IPS-18c (cell line): ENCODE data around the gene SMOC2.

Source experiments
- H3K4me3 ChIP-seq: 2 replicates; pipeline ENCODE4 v1.7.0; 2013; ENCODE audit warnings: low read depth, mild to moderate bottlenecking, low read length, moderate library complexity; ENCODE audit not compliant: insufficient read depth
- H3K9me3 ChIP-seq: one replicate; pipeline ENCODE4 v1.6.1; 2013; ENCODE audit warnings: mild to moderate bottlenecking, low read length, moderate library complexity; ENCODE audit not compliant: control insufficient read depth, insufficient read depth

The SMOC2 gene

DNA sequence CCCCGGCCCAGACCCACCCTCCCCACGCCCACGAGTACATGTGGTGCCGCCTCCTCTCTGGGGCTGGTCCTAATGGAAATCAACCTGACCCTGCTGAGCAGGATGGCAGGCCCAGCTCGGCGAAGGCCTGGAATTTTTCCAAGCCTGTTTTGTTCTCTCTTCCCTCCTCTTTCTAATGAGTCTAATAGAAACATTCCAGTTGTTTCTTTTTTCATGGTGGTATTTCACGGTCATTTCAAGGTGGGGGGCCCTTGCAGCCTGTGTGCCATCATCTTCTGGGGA, 16.6 kb downstream of the SMOC2 start:
- Histone ChIP-seq H3K4me3 (no peak overlapping the region), H3K9me3 (no peaks in the 10 kb centered on the region)

DNA sequence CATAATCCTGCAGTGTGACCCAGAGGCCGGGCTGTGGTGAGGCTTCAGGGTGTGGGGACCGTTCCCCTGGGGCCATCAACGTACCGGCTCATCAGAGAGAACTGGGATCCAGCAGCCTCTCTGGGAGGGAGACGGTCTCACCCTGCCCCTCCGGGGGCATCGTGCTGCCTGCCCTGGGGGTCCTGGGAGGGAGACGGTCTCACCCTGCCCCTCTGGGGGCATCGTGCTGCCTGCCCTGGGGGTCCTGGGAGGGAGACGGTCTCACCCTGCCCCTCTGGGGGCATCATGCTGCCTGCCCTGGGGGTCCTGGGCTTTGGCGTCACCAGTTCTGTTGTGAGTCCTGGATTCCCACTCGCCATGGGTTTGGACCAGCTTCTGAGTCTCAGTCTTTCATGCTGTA, 17.1 kb downstream of the SMOC2 start:
- H3K4me3 ChIP-seq: no peak overlapping the region
- H3K9me3 ChIP-seq: no peaks in the 10 kb centered on the region

- Histone ChIP-seq H3K9me3 (no peaks in the 10 kb centered on the region), H3K4me3 (no peak overlapping the region)
Observed at GRCh38 chr6:168459572-168459971, 18.6 kb downstream of the SMOC2 start.

DNA sequence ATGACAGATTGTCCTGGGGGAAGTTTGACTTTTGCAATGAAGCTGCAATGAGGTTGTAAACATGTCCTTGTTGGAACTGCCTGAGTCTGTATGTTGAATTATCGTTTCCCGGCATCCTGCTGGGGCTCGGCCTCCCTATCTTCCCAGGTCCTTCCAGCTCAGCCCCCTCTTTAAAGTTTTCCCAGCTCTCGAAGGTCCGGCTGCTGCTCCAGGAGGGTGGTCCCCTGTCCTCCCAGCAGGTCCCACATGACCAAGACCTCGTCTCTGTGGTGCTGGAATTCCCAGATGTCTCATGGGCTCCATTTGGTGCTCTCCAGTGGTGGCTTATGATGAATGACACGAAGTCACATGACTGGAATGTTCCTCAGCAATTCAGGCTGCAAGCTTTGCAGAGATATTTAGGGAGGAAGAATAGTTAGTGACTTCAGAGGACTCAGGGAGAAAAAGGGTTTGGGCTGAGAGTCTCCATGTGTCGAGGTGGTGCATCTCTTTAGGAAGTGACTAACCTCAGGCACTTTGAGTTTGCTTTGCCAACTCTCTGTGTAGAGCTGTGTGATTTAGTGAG, 21.4 kb downstream of the SMOC2 start:
- no peak overlapping the region for H3K4me3 ChIP-seq
- H3K9me3 ChIP-seq: peaks cover 1% of the 10 kb centered on the region

DNA sequence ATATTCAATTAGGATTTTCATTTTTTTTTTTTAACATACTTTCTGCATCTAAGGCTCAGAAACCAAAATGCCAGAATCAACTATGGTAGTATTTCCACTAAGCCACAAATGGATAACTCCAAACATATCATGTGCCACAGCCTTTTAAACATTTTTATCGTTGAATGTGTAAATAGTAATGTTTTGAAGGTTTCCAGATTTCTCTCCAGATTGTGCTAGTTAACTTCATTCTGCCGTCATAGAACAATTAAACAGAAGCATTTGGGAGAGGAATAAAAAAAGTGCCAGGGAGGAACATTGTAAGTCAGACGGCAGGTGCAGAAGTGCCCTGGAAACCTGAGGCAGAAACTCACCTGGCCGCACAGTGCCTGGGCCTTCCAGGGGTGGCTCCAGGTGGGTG, 23.6 kb downstream of the SMOC2 start:
- H3K9me3 ChIP-seq: peaks cover 2% of the 10 kb centered on the region
- no peak overlapping the region for H3K4me3 ChIP-seq

DNA sequence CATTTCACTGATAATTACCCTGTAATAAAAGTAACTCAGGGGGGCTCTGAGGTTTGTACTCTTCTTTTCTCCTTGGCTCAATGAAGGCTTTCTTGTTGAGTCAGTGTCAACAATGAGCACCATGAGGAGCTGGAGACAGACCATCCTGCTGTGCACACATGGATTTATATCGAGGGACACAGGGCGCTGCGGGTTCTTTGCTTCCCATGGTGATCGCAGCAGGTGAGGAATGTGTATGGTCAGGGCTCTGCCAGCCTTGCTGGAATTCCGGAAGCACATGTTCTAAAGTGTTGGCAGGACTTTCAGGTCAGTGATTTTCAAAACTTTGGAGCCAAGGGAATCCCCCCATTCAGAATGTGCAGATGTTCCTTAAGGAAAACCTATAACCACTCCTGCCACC, 27.1 kb downstream of the SMOC2 start:
- Histone ChIP-seq H3K4me3 (no peak overlapping the region), H3K9me3 (peaks cover 2% of the 10 kb centered on the region)

- Histone ChIP-seq H3K9me3 (peaks cover 2% of the 10 kb centered on the region), H3K4me3 (no peak overlapping the region)
Observed at GRCh38 chr6:168469521-168469920, 28.5 kb downstream of the SMOC2 start.

GRCh38 chr6:168469926-168470325, 28.9 kb downstream of the SMOC2 start:
- no peak overlapping the region for H3K4me3 ChIP-seq
- peaks cover 2% of the 10 kb centered on the region for H3K9me3 ChIP-seq

DNA sequence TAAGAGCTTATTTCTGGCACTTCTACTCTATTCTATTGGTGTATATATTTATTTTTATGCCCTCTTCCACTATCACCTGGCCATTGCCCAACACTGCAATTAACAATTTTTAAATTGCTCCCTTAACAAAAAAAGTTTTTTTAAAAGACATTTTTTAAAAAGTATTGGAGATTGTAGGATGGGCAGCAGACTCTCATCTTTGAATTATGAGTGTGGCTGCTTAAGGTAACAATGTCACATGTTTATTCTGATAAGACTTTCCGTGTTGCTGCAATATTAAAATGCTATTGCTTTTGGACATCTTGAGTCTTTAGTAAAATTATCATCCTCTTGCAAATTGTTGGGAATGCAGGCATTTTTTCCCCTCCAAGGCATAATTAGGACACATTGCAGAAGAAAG, 31.4 kb downstream of the SMOC2 start:
- H3K9me3 ChIP-seq: peaks cover 1% of the 10 kb centered on the region

GRCh38 chr6:168473197-168473596, 32.2 kb downstream of the SMOC2 start:
- Histone ChIP-seq H3K4me3 (no peak overlapping the region), H3K9me3 (no peaks in the 10 kb centered on the region)

More for the DNA sequence above, 31.4 kb downstream of the SMOC2 start:
- H3K4me3 ChIP-seq: no peak overlapping the region

GRCh38 chr6:168475188-168476013, 34.4 kb downstream of the SMOC2 start:
- no peak overlapping the region for H3K4me3 ChIP-seq
- no peaks in the 10 kb centered on the region for H3K9me3 ChIP-seq

- H3K9me3 ChIP-seq: no peaks in the 10 kb centered on the region
- no peak overlapping the region for H3K4me3 ChIP-seq
Observed at GRCh38 chr6:168479421-168479820, 38.4 kb downstream of the SMOC2 start.

- H3K4me3 ChIP-seq: no peak overlapping the region
- H3K9me3 ChIP-seq: no peaks in the 10 kb centered on the region
Observed at GRCh38 chr6:168480481-168480880, 39.5 kb downstream of the SMOC2 start.

DNA sequence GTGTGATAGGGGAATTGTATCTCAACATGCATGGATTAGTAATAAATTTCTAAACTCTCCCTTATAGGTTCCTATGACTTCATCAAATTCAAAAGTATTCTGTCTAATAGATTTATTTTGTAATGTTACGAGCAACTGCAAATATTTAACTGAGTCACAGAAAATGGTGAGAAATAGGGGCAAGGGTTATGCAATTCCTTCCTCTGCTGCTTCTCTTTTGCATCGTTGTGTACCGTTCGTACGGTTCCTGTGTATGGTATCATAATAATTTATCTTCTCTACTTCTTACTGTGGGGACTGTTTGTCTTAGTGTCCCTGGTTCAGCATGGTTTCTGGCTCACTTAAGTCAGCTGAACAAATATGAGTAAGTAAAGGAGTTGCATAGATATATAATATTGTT, 44.8 kb downstream of the SMOC2 start:
- no peaks in the 10 kb centered on the region for H3K9me3 ChIP-seq
- no peak overlapping the region for H3K4me3 ChIP-seq

- no peak overlapping the region for H3K4me3 ChIP-seq
- no peaks in the 10 kb centered on the region for H3K9me3 ChIP-seq
Observed at GRCh38 chr6:168490757-168491156, 49.8 kb downstream of the SMOC2 start.

DNA sequence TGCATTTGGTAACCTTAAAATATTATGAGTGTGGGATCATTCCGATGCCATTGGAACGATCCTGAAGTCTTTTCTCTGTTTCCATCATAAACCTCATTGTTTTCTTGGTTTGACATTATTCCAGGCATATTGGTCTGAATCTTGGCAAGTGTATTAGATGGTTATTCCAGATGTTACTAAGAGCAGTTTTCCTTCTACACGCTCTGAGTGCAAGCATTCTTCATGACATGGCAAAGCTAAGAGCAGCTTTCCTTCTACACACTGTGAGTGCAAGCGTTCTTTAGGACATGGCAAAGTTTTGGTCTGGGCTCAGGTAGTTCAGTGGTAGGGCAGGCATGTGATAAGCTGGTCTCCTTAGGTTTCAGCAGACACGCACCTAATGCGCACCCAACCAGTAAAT, 53.0 kb downstream of the SMOC2 start:
- no peak overlapping the region for H3K4me3 ChIP-seq
- H3K9me3 ChIP-seq: no peaks in the 10 kb centered on the region

DNA sequence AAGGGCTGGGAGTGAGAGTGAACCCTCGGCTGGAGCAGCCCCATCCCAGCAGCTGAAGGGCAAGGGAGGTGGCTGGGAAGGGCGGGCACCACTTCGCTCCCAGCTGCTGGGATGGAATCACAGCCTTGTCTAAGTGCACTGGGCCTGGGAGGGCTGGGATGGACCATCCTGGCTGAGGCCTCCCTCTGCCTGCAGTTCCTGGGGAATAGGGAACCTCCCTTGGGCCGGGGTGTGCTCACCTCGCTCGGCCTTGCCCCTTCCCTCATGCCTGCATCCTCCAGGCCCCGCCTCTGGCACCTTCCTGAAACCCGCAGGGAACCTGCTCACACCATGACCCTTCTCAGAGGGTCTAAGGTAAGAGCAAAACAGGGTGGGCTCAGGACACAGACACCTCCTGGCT, 53.7 kb downstream of the SMOC2 start:
- no peak overlapping the region for H3K4me3 ChIP-seq
- H3K9me3 ChIP-seq: no peaks in the 10 kb centered on the region

DNA sequence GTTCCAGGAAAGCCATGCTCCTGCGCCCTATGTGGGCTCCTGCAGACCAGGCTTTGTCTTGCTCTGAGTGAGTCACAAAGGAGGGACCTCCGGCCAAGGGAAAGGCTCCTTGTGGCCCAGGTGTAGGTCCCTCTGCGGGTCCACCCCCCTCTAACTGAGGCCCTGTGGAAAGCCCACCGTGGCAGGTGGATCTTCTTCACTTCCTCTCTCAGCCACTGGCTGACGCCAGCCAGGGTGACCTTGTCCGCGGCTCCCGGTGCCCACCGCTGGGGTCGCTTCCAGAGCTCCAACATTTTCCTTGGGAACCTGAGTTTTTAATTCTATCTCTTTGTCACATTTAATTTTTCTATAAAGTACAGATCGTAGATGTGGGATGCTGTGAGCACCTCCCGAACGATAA, 54.1 kb downstream of the SMOC2 start:
- H3K4me3 ChIP-seq: no peak overlapping the region
- no peaks in the 10 kb centered on the region for H3K9me3 ChIP-seq

DNA sequence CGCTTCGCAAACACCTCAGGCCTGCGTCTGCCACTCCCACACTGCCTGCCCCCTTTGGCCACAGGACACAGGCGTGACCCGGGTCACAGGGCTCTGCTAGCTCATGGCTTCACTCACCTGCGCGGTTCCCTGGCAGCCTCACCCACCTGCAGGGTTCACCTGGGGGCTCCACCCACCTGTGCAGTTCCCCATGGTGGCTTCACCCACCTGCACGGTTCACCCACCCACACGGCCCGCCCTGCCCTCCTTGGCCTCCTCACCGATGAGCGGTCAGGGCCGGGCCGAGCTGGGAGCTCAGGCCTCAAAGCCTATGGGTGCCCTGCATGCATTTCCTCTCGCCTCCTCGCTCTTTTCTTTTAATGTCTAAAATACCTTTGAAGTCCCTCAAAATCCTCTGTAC, 54.7 kb downstream of the SMOC2 start:
- no peaks in the 10 kb centered on the region for H3K9me3 ChIP-seq

More for the DNA sequence above, 54.7 kb downstream of the SMOC2 start:
- H3K4me3 ChIP-seq: no peak overlapping the region
